ENCODE measurements around the gene CENPU.
"Not testable (repeated sequence)": the region's sequence is repeated elsewhere in the genome, so short reads cannot be mapped to it uniquely, and the experiment has no call there.

CENPU gene

DNA sequence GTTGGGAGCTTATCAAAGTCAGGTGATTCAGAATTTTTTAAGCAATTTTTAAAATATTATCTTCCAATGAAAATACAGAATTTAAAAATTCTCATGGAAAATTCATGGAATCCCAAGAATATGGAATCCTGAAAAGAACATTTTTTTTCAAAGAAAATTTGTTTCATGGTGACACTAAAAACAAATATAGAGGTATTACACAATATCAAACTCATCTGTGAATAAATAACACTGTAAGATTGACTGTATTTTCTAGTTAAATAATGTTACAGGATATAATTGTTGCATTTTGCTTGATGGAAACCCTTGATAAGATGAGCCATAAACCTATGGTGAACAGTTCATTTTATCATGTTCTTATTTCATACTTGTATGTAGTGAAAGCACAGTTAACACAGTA is 72.9 kb downstream of the CENPU start:
- H3K27ac ChIP-seq (ENCODE audit: low read length) = no peak overlapping the region
- no peaks in the 10 kb centered on the region for H3K36me3 ChIP-seq (ENCODE audit: control insufficient read depth, low read depth, low read length)
- H3K4me1 ChIP-seq (ENCODE audit: control insufficient read depth, low read depth, low read length) = peaks cover 4% of the 10 kb centered on the region
- no peaks in the 10 kb centered on the region for H3K27me3 ChIP-seq (ENCODE audit: control insufficient read depth, insufficient read depth, low read length)
- H3K9me3 ChIP-seq (ENCODE audit: control insufficient read depth, low read depth, low read length) = no peaks in the 10 kb centered on the region
- no peak overlapping the region for H3K4me3 ChIP-seq (ENCODE audit: low read length)
- no peak overlapping the region for H3K9ac ChIP-seq (ENCODE audit: low read length)

DNA sequence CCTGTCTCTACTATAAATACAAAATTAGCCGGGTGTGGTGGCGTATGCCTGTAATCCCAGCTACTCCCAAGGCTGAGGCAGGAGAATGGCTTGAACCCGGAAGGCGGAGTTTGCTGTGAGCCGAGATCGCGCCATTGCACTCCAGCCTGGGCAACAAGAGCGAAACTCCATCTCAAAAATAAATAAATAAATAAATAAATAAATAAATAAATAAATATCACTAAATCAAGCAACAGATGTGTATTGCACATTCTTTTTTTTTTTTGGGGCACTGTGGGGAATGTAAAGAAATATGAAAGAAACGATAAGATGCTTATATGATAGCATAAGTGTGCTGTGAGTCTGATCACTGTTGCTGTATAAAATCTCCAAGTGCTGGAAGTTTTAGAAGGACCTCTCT is 76.1 kb downstream of the CENPU start:
- H3K4me1 ChIP-seq (ENCODE audit: control insufficient read depth, low read depth, low read length); H3K27me3 ChIP-seq (ENCODE audit: control insufficient read depth, insufficient read depth, low read length); H3K9ac ChIP-seq (ENCODE audit: low read length); H3K9me3 ChIP-seq (ENCODE audit: control insufficient read depth, low read depth, low read length); H3K36me3 ChIP-seq (ENCODE audit: control insufficient read depth, low read depth, low read length); H3K4me3 ChIP-seq (ENCODE audit: low read length); H3K27ac ChIP-seq (ENCODE audit: low read length): not testable (repeated sequence)

DNA sequence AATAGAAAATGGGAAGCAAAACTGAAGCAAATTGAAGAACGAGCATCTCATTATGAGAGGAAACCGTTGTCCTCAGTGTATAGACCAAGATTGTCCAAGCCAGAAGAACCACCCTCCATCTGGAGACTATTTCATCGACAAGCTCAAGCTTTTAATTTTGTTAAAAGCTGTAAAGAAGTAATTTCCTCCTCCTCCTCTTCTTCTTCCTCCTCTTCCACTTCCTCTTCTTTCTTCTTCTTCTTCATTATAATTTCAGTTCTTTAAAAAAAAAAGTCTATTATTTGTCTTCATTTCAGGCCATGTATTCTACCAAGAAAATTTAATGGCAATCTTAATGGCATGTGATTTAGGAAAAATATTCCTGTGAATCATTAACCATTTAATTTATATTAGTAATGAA is 76.8 kb downstream of the CENPU start:
- no peaks in the 10 kb centered on the region for H3K27me3 ChIP-seq (ENCODE audit: control insufficient read depth, insufficient read depth, low read length)
- H3K4me1 ChIP-seq (ENCODE audit: control insufficient read depth, low read depth, low read length) = no peaks in the 10 kb centered on the region
- H3K4me3 ChIP-seq (ENCODE audit: low read length) = no peak overlapping the region
- no peaks in the 10 kb centered on the region for H3K9me3 ChIP-seq (ENCODE audit: control insufficient read depth, low read depth, low read length)
- no peak overlapping the region for H3K9ac ChIP-seq (ENCODE audit: low read length)
- H3K27ac ChIP-seq (ENCODE audit: low read length) = no peak overlapping the region
- no peaks in the 10 kb centered on the region for H3K36me3 ChIP-seq (ENCODE audit: control insufficient read depth, low read depth, low read length)

DNA sequence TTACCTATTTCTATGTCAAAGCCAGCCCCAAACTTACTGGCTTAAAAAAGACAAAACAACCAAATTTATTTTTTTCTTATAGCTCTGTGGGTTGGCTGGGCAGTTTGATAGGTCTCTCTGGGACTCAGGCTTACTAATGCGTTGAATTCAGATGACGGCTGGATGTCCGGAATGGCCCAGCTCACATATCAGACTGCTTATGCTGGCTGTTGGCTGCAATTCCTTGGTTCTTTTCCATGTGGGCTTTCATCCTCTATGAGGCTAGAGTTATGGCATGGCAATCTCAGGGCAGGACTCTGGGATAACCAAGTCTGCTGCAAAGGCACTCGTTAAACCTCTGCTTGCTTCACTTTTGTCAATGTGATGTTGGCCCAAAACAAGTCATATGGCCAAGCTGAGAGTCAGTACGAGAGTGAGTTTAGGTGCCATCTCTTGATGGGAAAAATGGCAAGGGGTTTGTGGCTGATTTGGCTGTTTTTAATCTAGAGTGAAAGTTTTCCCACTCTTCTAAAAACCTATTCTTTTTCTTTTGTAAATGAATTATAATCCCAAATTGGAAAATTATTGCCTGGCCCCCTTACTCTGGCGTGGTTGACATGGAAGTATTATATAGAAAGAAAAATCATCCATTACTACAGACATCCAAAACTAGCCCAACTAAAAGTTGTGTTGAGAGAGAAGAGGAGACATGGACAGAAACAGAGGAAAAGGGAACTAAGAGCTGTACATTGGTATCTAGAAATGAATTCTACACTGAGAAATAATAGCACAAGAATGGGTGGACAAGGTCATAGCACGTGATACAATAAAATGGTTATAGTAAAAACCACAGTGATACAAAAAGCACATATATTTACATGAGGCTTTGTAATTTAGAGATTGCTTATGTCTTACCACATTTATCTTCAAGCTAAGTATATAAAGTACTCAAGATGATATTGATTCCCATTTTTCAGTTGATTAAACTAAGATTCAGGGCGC is 77.7 kb downstream of the CENPU start:
- no peak overlapping the region for H3K4me3 ChIP-seq (ENCODE audit: low read length)
- no peak overlapping the region for H3K27ac ChIP-seq (ENCODE audit: low read length)
- H3K4me1 ChIP-seq (ENCODE audit: control insufficient read depth, low read depth, low read length) = no peaks in the 10 kb centered on the region
- no peaks in the 10 kb centered on the region for H3K36me3 ChIP-seq (ENCODE audit: control insufficient read depth, low read depth, low read length)
- H3K27me3 ChIP-seq (ENCODE audit: control insufficient read depth, insufficient read depth, low read length) = no peaks in the 10 kb centered on the region
- H3K9me3 ChIP-seq (ENCODE audit: control insufficient read depth, low read depth, low read length) = no peaks in the 10 kb centered on the region
- no peak overlapping the region for H3K9ac ChIP-seq (ENCODE audit: low read length)

DNA sequence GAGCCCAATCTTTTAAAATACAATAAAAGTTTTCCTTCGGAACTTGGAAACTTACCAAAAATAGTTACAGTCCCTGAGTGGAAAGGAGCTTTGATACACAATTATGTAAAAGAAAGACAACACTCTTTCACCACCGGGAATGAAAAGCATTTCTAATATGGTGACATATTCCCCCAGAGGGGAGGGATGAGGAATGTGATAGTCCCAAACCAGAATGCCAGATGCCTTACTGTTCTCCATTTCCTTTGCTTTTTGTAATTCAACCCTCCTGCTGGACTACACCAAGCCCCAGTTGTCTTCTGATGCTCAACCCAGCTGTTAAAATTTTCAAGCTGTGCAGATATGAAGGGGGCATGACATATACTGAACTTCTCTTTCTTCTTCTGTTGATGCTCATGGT is 80.2 kb downstream of the CENPU start:
- Histone ChIP-seq H3K36me3 (ENCODE audit: control insufficient read depth, low read depth, low read length) (no peaks in the 10 kb centered on the region), H3K27me3 (ENCODE audit: control insufficient read depth, insufficient read depth, low read length) (no peaks in the 10 kb centered on the region), H3K9ac (ENCODE audit: low read length) (no peak overlapping the region), H3K27ac (ENCODE audit: low read length) (no peak overlapping the region), H3K4me1 (ENCODE audit: control insufficient read depth, low read depth, low read length) (peaks cover 9% of the 10 kb centered on the region), H3K4me3 (ENCODE audit: low read length) (no peak overlapping the region), H3K9me3 (ENCODE audit: control insufficient read depth, low read depth, low read length) (no peaks in the 10 kb centered on the region)

DNA sequence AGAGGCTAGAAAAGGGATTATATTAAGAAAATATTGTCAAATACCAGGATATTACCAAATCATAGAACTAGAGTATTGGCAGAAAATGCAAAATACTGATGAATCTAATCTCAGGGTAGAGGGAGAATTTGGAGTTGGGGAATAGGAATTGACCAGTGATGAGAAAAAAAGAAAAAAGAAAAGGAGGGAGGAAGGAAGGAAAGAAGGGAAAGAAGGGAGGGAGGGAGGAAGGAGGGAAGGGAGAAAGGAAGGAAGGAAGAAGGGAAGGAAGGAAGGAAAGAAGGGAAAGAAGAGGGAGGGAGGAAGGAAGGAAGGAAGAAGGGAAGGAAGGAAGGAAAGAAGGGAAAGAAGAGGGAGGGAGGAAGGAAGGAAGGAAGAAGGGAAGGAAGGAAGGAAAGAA is 81.2 kb downstream of the CENPU start:
- not testable (repeated sequence) for H3K4me3 ChIP-seq (ENCODE audit: low read length); H3K27me3 ChIP-seq (ENCODE audit: control insufficient read depth, insufficient read depth, low read length); H3K27ac ChIP-seq (ENCODE audit: low read length); H3K36me3 ChIP-seq (ENCODE audit: control insufficient read depth, low read depth, low read length); H3K9ac ChIP-seq (ENCODE audit: low read length); H3K9me3 ChIP-seq (ENCODE audit: control insufficient read depth, low read depth, low read length)
- H3K4me1 ChIP-seq (ENCODE audit: control insufficient read depth, low read depth, low read length) = peaks cover 12% of the 10 kb centered on the region

DNA sequence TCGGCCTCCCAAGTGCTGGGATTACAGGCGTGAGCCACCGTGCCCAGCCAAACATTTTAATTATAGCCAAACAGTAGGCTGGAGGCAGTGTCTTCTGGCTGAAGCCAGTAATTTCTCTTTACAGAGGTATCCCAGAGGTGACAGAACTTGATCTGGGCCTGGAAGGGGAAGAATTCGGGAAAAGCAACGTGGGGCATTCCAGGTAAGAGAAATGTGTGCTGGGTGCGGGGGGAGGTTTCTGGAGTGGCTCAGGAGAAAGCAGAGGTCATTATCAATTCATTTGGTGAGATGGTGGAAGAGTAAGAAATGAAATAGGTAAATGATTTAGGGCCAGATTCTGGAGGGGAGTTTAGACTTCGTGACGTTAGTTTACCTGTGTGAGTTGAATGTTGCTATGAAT is 82.0 kb downstream of the CENPU start:
- Histone ChIP-seq H3K9ac (ENCODE audit: low read length) (no peak overlapping the region), H3K27ac (ENCODE audit: low read length) (no peak overlapping the region), H3K27me3 (ENCODE audit: control insufficient read depth, insufficient read depth, low read length) (no peaks in the 10 kb centered on the region), H3K4me3 (ENCODE audit: low read length) (no peak overlapping the region), H3K36me3 (ENCODE audit: control insufficient read depth, low read depth, low read length) (no peaks in the 10 kb centered on the region), H3K9me3 (ENCODE audit: control insufficient read depth, low read depth, low read length) (no peaks in the 10 kb centered on the region), H3K4me1 (ENCODE audit: control insufficient read depth, low read depth, low read length) (peaks cover 19% of the 10 kb centered on the region)

DNA sequence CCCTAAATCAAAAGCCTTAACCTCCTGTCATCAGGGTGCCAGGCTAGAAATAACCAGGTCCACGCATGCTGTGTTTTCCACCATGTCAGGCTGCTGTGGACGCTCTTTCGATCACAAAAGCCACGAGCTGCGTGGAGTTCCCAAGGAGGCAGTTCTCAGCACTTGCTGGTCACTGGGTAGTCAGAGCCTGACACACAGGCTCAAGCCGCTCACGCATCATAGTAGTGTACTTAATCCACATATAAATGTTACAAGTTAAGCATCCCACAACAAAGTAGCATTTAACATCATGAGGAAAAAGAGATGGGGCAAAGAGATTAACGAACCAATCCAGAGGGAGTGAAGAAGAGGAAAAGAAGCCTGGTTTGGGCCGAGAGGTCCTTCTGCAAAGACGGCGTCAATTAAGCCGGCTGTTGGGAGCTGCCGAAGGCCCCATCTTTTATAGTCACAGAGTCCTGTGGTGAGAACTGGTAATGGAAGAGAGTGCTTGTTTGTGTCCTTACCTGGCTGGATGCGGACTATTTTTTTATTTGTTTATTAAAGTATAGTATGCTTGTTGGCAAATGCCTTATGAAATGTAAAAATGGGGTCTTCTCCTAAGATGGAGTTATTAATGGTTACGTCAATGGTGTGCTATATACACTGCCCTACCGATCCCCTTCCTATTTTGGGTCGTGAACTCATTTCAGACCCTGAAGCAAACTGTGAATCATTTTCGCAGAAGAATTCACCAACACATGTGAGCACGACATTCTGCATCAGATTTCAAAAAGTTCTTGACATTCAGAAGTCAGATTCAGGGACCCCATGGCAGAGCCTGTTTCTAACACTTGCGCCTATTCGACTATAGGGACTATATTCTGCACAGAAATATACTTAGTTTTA is 83.7 kb downstream of the CENPU start:
- H3K9me3 ChIP-seq (ENCODE audit: control insufficient read depth, low read depth, low read length) = no peaks in the 10 kb centered on the region
- peak overlapping the region; percentile 82 for H3K9ac ChIP-seq (ENCODE audit: low read length)
- peak overlapping the region; percentile 87 for H3K27ac ChIP-seq (ENCODE audit: low read length)
- H3K27me3 ChIP-seq (ENCODE audit: control insufficient read depth, insufficient read depth, low read length) = no peaks in the 10 kb centered on the region
- H3K4me1 ChIP-seq (ENCODE audit: control insufficient read depth, low read depth, low read length) = peaks cover 28% of the 10 kb centered on the region
- H3K4me3 ChIP-seq (ENCODE audit: low read length) = peak overlapping the region; percentile 61
- peaks cover 4% of the 10 kb centered on the region for H3K36me3 ChIP-seq (ENCODE audit: control insufficient read depth, low read depth, low read length)

DNA sequence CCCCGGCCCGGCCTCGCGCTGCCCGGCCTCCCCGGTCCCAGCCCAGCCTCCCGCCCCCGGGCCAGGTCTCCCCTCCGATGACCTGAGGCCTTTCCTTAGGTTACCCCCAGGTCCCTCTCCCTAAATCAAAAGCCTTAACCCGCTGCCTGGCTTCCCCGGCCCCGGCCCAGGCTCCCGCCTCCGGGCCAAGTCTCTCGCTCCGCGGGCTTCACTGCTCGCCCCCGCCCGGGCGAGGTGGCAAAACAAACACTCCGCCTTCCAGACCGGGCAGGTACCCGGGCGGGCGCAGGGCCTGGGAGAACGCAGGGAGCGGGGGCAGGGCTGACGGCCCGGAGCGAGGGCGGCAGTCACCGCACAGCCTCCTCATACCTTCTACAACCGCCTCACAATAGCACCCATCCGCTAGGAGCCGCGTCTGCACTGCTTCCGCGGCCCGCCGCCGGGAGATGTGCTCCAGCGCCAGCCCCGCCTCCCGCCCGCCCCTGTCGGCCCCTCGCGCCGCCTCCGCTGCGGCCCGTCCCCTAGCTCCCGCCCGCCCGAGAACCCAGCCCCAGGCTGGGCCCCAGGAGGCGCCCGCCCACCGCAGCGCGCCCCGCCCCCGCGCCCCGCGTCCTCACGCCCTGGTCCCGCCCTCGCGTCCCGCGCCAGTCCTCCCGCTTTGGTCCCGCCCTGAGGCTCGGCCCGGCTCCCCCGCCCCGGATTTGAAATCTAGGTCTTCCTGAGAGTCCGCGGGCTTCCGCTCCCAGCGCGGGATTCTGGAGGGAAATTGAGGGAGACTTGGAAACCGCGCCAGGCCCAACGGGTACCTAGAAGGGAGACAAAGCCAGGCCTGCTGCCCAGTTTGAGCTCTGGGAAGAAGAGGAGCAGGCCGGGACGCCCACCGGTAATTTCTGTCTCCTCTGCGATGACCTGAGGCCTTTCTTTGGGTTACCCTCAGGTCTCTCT is 84.6 kb downstream of the CENPU start, which contains the start of the genes CASP3 and PRIMPOL:
CASP3 (minus strand) TSS at position 422 of the 945 bp plus-strand sequence. CDS start 10,994 bp downstream, outside the sequence.
PRIMPOL (plus strand) TSS at position 713 of the 945 bp plus-strand sequence. CDS start 7,403 bp downstream, outside the sequence.
- Histone ChIP-seq H3K9me3 (ENCODE audit: control insufficient read depth, low read depth, low read length) (no peaks in the 10 kb centered on the region), H3K27me3 (ENCODE audit: control insufficient read depth, insufficient read depth, low read length) (no peaks in the 10 kb centered on the region), H3K4me3 (ENCODE audit: low read length) (peak within 1 kb of the TSS; percentile 98), H3K4me1 (ENCODE audit: control insufficient read depth, low read depth, low read length) (peaks cover 36% of the 10 kb centered on the region), H3K36me3 (ENCODE audit: control insufficient read depth, low read depth, low read length) (peaks cover 4% of the 10 kb centered on the region), H3K9ac (ENCODE audit: low read length) (peak within 1 kb of the TSS; percentile 82), H3K27ac (ENCODE audit: low read length) (peak within 1 kb of the TSS; percentile 87)

DNA sequence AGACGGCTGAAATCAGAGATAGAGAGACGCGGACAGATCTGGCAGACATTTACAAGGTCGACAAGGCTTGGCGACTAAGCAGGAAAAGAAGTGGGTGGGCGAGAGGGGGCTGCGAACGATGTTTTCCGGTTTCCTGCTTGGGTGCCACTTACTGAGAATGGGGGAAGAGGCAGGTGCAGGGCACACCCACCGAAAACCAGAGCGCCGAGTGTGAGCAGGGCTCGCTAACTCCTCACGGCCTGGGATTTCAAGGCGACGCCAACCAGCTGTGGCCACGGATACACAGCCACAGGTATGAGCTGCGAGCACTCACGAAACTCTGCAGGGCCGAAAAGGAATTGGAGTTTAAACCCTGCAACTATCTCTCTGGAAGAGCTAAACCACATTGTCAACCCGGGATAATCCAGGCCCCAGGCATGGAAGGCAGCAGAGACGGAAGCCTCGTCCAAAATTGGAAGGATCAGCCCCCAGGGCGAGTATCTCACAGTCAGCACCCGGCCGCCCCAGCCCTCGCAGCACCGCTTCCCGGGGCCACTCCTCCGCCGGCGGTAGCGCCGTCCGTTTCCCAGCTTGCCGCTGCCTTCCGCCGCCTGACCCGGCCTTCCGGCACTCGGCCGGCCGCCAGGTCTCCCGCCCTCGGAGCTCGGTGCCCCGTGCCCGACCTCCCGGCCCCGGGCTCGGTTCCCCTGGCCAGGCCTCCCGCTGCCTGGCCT is 85.4 kb downstream of the CENPU start:
- Histone ChIP-seq H3K27me3 (ENCODE audit: control insufficient read depth, insufficient read depth, low read length) (no peaks in the 10 kb centered on the region), H3K4me1 (ENCODE audit: control insufficient read depth, low read depth, low read length) (peaks cover 43% of the 10 kb centered on the region), H3K9me3 (ENCODE audit: control insufficient read depth, low read depth, low read length) (no peaks in the 10 kb centered on the region), H3K9ac (ENCODE audit: low read length) (peak overlapping the region; percentile 79), H3K27ac (ENCODE audit: low read length) (peak overlapping the region; percentile 25), H3K4me3 (ENCODE audit: low read length) (peak overlapping the region; percentile 98), H3K36me3 (ENCODE audit: control insufficient read depth, low read depth, low read length) (peaks cover 4% of the 10 kb centered on the region)
